H1 (cell line): Measurements from ENCODE around the gene EPSTI1. TPM values are rescaled to one million over a fixed set of nuclear protein-coding genes. Genes with fewer than 3 reads are reported as not detected.

Experiments
- CTCF ChIA-PET: fragments of 300-600 bp; sonication (Branson Sonifier 250); formaldehyde crosslinking; loops from one replicate; lab custom pipeline; 2021; ENCODE audit not compliant: partially characterized antibody; lab: Charles Lee
- POLR2A ChIA-PET: fragments of 300-600 bp; sonication (Branson Sonifier 250); formaldehyde crosslinking; loops from one replicate; lab custom pipeline; 2021; ENCODE audit warnings: inconsistent platforms; ENCODE audit not compliant: partially characterized antibody; lab: Charles Lee
- DNase-seq, 2 experiments: peaks; one replicate each; pipeline versions ENCODE4 v3.0.0 to v3.0.0-alpha.2; 2010 to 2022; ENCODE audit warnings: low spot score in 2 of 2, low read depth in 1 of 2, mixed read lengths in 1 of 2
- FAIRE-seq: peaks from 2 replicates; lab custom pipeline; 2011; peaks lifted over from hg19 to GRCh38; lab: Jason Lieb, UNC
- H2AFZ ChIP-seq: 2 replicates; pipeline ENCODE4 v1.8.1; 2012; ENCODE audit warnings: low read length, inconsistent platforms
- H2AK5ac ChIP-seq: 2 replicates; pipeline ENCODE4 v1.6.1; 2013; ENCODE audit warnings: low read depth, low read length
- H2BK120ac ChIP-seq: replicated peaks from 2 replicates; pipeline ENCODE3; 2013; ENCODE audit warnings: low read depth, low read length, inconsistent platforms
- H2BK12ac ChIP-seq: 2 replicates; pipeline ENCODE4 v1.6.1; 2013; ENCODE audit warnings: low read depth, low read length
- H2BK15ac ChIP-seq: 2 replicates; pipeline ENCODE4 v1.6.1; 2013; ENCODE audit warnings: low read length
- H2BK20ac ChIP-seq: 2 replicates; pipeline ENCODE4 v1.6.1; 2013; ENCODE audit warnings: low read length
- H2BK5ac ChIP-seq: 2 replicates; pipeline ENCODE4 v1.6.1; 2013; ENCODE audit warnings: low read depth, low read length
- H3K14ac ChIP-seq: 2 replicates; pipeline ENCODE4 v1.6.1; 2013; ENCODE audit warnings: inconsistent platforms; ENCODE audit not compliant: insufficient read length
- H3K18ac ChIP-seq: 2 replicates; pipeline ENCODE4 v1.6.1; 2013; ENCODE audit warnings: low read length; ENCODE audit errors: extremely low read depth
- H3K23ac ChIP-seq: 2 replicates; pipeline ENCODE4 v1.6.1; 2013; ENCODE audit warnings: inconsistent platforms; ENCODE audit not compliant: insufficient read length
- H3K23me2 ChIP-seq: 2 replicates; pipeline ENCODE4 v1.6.1; 2013; ENCODE audit warnings: low read depth, low read length
- H3K27ac ChIP-seq: 2 replicates; pipeline ENCODE4 v1.6.1; 2011; ENCODE audit warnings: low read depth, low read length, inconsistent platforms
- H3K27me3 ChIP-seq, 4 experiments: replicated peaks in 1 of 4; 1 replicate in 1 of 4; 2 replicates in 3 of 4; pipeline versions ENCODE4 v1.6.1 to v1.8.1; 2011 to 2013; ENCODE audit warnings: low read length in 3 of 4, mild to moderate bottlenecking in 3 of 4, inconsistent platforms in 2 of 4, mixed read lengths in 2 of 4, moderate library complexity in 1 of 4; ENCODE audit not compliant: control insufficient read depth in 3 of 4, insufficient read depth in 3 of 4; ENCODE audit errors: extremely low read depth in 1 of 4
- H3K36me3 ChIP-seq, 4 experiments: 2 replicates each; pipeline versions ENCODE4 v1.6.1 to v1.8.1; 2011 to 2013; ENCODE audit warnings: mild to moderate bottlenecking in 4 of 4, low read length in 3 of 4, moderate library complexity in 2 of 4, control low read depth in 1 of 4, inconsistent platforms in 1 of 4; ENCODE audit not compliant: insufficient read depth in 4 of 4, control insufficient read depth in 2 of 4
- H3K4ac ChIP-seq: replicated peaks from 2 replicates; pipeline ENCODE3; 2013; ENCODE audit warnings: low read length, low read depth, mixed read lengths, inconsistent platforms; ENCODE audit not compliant: insufficient read length
- H3K4me1 ChIP-seq, 4 experiments: replicated peaks in 1 of 4; 1 replicate in 1 of 4; 2 replicates in 3 of 4; pipeline versions ENCODE4 v1.6.1 to v1.8.1; 2011 to 2013; ENCODE audit warnings: low read length in 3 of 4, inconsistent platforms in 2 of 4, mixed read lengths in 1 of 4; ENCODE audit not compliant: insufficient read depth in 4 of 4, control insufficient read depth in 3 of 4
- H3K4me2 ChIP-seq, 2 experiments: 2 replicates each; pipeline versions ENCODE4 v1.6.1 to v1.8.1; 2011 to 2013; ENCODE audit warnings: low read depth in 2 of 2, low read length in 2 of 2, control low read depth in 1 of 2, inconsistent platforms in 1 of 2, mild to moderate bottlenecking in 1 of 2; ENCODE audit not compliant: insufficient read depth in 1 of 2
- H3K4me3 ChIP-seq, 4 experiments: fragments of 200-600, 300-600 bp in 1 of 4; sonication (generic), shearing (Covaris generic), sonication (Bioruptor Twin) in 1 of 4; 2 replicates each; pipeline versions ENCODE4 v1.5.1 to v1.8.1; 2011 to 2016; ENCODE audit warnings: low read length in 4 of 4, low read depth in 3 of 4, control low read depth in 2 of 4, inconsistent platforms in 2 of 4, mild to moderate bottlenecking in 2 of 4, mixed read lengths in 1 of 4, moderate library complexity in 1 of 4; ENCODE audit not compliant: insufficient read depth in 2 of 4; ENCODE audit errors: extremely low read depth in 1 of 4
- H3K56ac ChIP-seq: replicated peaks from 2 replicates; pipeline ENCODE3; 2013; ENCODE audit warnings: low read depth, mild to moderate bottlenecking, mixed read lengths, low read length, inconsistent platforms; ENCODE audit not compliant: insufficient read length
- H3K79me1 ChIP-seq: 2 replicates; pipeline ENCODE4 v1.6.1; 2013; ENCODE audit warnings: low read depth, low read length, control low read depth
- H3K79me2 ChIP-seq, 2 experiments: 2 replicates each; pipeline versions ENCODE4 v1.6.1 to v1.8.1; 2012 to 2013; ENCODE audit warnings: low read length in 2 of 2, mild to moderate bottlenecking in 2 of 2, inconsistent platforms in 1 of 2; ENCODE audit not compliant: insufficient read depth in 2 of 2, control insufficient read depth in 1 of 2
- H3K9ac ChIP-seq, 4 experiments: replicated peaks in 1 of 4; 1 replicate in 1 of 4; 2 replicates in 3 of 4; pipeline versions ENCODE4 v1.6.1 to v1.8.1; 2011 to 2013; ENCODE audit warnings: low read depth in 3 of 4, low read length in 3 of 4, control low read depth in 2 of 4, mild to moderate bottlenecking in 2 of 4, moderate library complexity in 2 of 4, inconsistent platforms in 1 of 4; ENCODE audit errors: extremely low read depth in 1 of 4
- H3K9me3 ChIP-seq, 2 experiments: 2 replicates each; pipeline versions ENCODE4 v1.6.1 to v1.8.1; 2012 to 2013; ENCODE audit warnings: mild to moderate bottlenecking in 2 of 2, moderate library complexity in 2 of 2, control low read depth in 1 of 2, inconsistent platforms in 1 of 2, low read depth in 1 of 2, low read length in 1 of 2, mixed read lengths in 1 of 2; ENCODE audit not compliant: insufficient read depth in 2 of 2
- H4K20me1 ChIP-seq, 2 experiments: replicated peaks in 1 of 2; 2 replicates each; pipeline versions ENCODE3 to v1.8.1; 2011 to 2013; ENCODE audit warnings: inconsistent platforms in 2 of 2, low read length in 2 of 2, mild to moderate bottlenecking in 1 of 2; ENCODE audit not compliant: insufficient read depth in 2 of 2, control insufficient read depth in 1 of 2
- H4K5ac ChIP-seq: 2 replicates; pipeline ENCODE4 v1.6.1; 2013; ENCODE audit warnings: low read length, low read depth, mixed read lengths, inconsistent platforms; ENCODE audit not compliant: insufficient read length
- H4K8ac ChIP-seq: 2 replicates; pipeline ENCODE4 v1.8.0; 2013; ENCODE audit warnings: mild to moderate bottlenecking, moderate library complexity, low read length, inconsistent platforms; ENCODE audit not compliant: insufficient read depth; ENCODE audit errors: extremely low read depth
- H4K91ac ChIP-seq: replicated peaks from 2 replicates; pipeline ENCODE3; 2013; ENCODE audit warnings: low read length, mixed read lengths, inconsistent platforms; ENCODE audit not compliant: insufficient read length
- JUND ChIP-seq: IDR thresholded peaks from 2 replicates; pipeline ENCODE4 v1.6.1; 2011; ENCODE audit warnings: mild to moderate bottlenecking, improper control_type of control experiment, low read length
- NRF1 ChIP-seq: IDR thresholded peaks from 2 replicates; pipeline ENCODE4 v1.6.1; 2011; ENCODE audit warnings: mild to moderate bottlenecking, low read depth, low read length, improper control_type of control experiment
- SUZ12 ChIP-seq: fragments of 200-600 bp; sonication (generic); IDR thresholded peaks from 2 replicates; pipeline ENCODE4 v1.6.1; 2012; ENCODE audit warnings: mild to moderate bottlenecking, inconsistent platforms, low read length, moderate library complexity, mixed read lengths
- WGBS, 2 experiments: shearing (Covaris generic) in 1 of 2; methylation state at CpG; one replicate each; pipeline versions ENCODE4 v1.1.6 to v1.1.7; 2013 to 2015; ENCODE audit warnings: low lambda C conversion rate in 2 of 2, mixed read lengths in 2 of 2, inconsistent platforms in 1 of 2, low coverage in 1 of 2, missing lambda C conversion rate in 1 of 2; ENCODE audit not compliant: insufficient replicate concordance in 2 of 2, insufficient coverage in 1 of 2, insufficient read length in 1 of 2; ENCODE audit errors: extremely low coverage in 1 of 2, missing lambda C conversion rate in 1 of 2; 5-methylcytosine and 5-hydroxymethylcytosine counted together
- polyA plus RNA-seq, 7 experiments: library from polyadenylated mRNA; depleted of rRNA in 3 of 7; stranded (reverse) in 5 of 7; unstranded in 2 of 7; fragments of >200 nt in 5 of 7; fragments of 200-250 nt in 2 of 7; gene quantifications; 1 replicate in 5 of 7; 2 replicates in 1 of 7; 4 replicates in 1 of 7; pipeline versions ENCODE4 v1.2.1 to v1.2.3, GENCODE V29; 2011 to 2013; ENCODE audit warnings: missing spikeins in 2 of 7, mixed read lengths in 2 of 7
- total RNA-seq: library from RNA; stranded (reverse); fragmentation: NEBNext Ultra II Directional; extraction: Animal tissue kit (Norgen Biotek cat#: 25700); gene quantifications from 2 replicates; pipeline ENCODE4 v1.2.1, GENCODE V29; 2021

Gene EPSTI1
- total and polyA plus RNA-seq, 2 of the 8 experiments (the other 6 are each of a cell fraction or from before 2014, with no cell fraction given), result 0.23 to 0.37 TPM

DNA sequence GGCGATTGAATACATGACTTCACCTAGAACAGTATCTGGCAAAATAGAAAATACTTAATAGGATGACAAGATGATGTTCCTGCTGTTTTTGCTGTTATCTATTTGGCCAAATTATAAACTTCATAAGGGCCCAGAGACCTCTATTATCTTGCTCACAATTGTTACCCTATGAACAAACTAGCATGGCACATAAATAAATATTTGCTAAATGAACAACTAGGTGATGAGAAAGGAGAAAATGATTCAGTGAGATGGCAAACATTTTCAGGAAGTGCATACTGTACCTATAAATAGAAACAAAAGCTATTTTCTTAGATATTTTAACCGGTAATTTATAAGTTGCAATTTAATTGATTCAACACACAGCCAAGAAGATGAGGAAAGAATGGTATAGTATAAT lies 132.3 kb downstream of the EPSTI1 start:
- Histone ChIP-seq H2BK15ac (no peak overlapping the region), H3K9me3 (peaks cover 2 to 3% of the 10 kb centered on the region in 2 experiments; a peak in 1 of 4 replicates), H3K56ac (no peak overlapping the region), H3K4me2 (no peak overlapping the region), H3K23me2 (0 out of 2 replicates have a peak, but pooled peaks cover 2% of the 10 kb centered on the region), H3K14ac (no peak overlapping the region), H2BK12ac (no peak overlapping the region), H3K79me2 (peaks cover 0 to 15% of the 10 kb centered on the region in 2 experiments; a peak in 2 of 4 replicates), H3K9ac (no peak overlapping the region), H3K27me3 (no peaks in the 10 kb centered on the region), H3K4ac (no peak overlapping the region), H4K20me1 (peaks cover 1 to 9% of the 10 kb centered on the region in 2 experiments), H3K36me3 (peaks cover 6 to 59% (median 31%) of the 10 kb centered on the region in 4 experiments; a peak in 7 of 8 replicates), H2BK20ac (no peak overlapping the region), H3K4me3 (no peak overlapping the region), H3K23ac (no peak overlapping the region), H2AK5ac (no peak overlapping the region), H2BK5ac (no peak overlapping the region), H2BK120ac (no peak overlapping the region), H2AFZ (no peak overlapping the region), H3K18ac (no peak overlapping the region), H3K79me1 (no peaks in the 10 kb centered on the region), H3K4me1 (peaks cover 0 to 3% (median 0%) of the 10 kb centered on the region in 4 experiments; a peak in 2 of 7 replicates), H4K91ac (no peak overlapping the region), H4K5ac (no peak overlapping the region), H4K8ac (no peak overlapping the region), H3K27ac (no peak overlapping the region)
- no peak for FAIRE-seq
- ChIA-PET CTCF (no interaction called here), POLR2A (interaction anchor here (0.9 to 9.3 kb wide), 9 partner anchors 10 to 526 kb away, joined by 3 to 142 read pairs (median 6); no protein-coding TSS in a partner anchor)
- WGBS, 2 experiments, result 93% methylated on average over 2 of the region's 2 CpGs; no CpG with 5 or more reads in 1 of the 2 experiments
- no peak for DNase-seq
- TF ChIP-seq SUZ12 (no peak), JUND (no peak), NRF1 (no peak)
